GM18508 (cell line): ENCODE measurements around the gene SPATS2.

ENCODE experiments used
- ATAC-seq: cut with Tn5 transposase; IDR thresholded peaks from one replicate; pipeline ENCODE4 v1.9.1; 2021; ENCODE audit warnings: moderate number of reproducible peaks; ENCODE audit not compliant: insufficient read depth, unreplicated experiment

SPATS2 gene

DNA sequence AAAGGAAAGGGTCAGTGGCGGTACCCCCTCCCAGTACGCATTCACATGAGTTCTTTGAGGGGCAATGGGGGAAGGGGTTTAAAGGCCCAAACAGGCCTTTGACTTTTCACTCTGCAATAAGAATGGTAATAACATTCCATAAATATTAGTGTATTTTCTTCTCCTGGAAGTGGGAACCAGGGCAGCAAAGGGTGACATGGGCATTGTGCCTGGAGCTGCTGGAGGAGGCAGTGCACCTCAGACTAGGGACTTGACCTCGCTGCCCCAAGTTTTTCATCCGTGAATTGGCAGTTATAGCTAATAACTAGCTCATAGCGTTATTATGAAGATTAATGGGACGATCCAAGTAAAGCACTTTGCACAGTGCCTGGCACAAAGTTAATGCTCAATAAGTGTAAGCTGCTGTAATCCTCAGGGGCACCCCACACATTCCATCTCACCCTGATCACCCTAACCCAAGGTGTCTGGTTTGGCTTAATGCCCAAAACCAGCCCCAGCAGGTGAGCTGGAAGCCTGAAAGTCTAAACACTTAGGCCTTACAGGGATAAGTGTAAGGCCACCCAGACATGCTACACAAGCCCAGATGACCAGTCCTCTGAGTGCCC is 168.8 kb downstream of the SPATS2 start:
- no peak for ATAC-seq

- no peak for ATAC-seq
Measured at GRCh38 chr12:49536526-49537071, 169.3 kb downstream of the SPATS2 start.

DNA sequence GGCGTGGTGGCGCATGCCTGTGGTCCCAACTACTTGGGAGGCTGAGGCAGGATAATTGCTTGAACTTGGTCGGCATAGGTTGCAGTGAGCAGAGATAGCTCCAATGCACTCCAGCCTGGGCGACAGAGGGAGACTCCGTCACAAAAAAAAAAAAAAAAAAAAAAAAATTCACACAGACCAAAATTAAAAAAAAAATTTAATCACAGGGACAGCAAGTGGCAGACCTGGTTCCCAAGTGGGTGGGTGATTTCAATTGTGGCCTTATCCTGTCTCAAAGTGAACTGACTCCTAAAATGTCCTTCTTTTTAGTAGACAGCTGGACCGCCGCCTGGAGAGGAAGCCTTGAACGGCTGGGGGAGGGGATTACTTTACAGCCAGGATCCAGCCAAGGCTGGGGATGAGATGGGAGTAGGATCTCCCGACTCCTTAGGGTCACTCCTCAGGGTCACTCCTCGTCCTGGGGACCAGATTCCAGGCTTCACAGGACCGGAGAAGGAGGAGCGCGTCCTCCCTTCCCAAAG is 170.0 kb downstream of the SPATS2 start:
- ATAC-seq = no peak

- no peak for ATAC-seq
Measured at GRCh38 chr12:49537752-49538509, 170.7 kb downstream of the SPATS2 start.

DNA sequence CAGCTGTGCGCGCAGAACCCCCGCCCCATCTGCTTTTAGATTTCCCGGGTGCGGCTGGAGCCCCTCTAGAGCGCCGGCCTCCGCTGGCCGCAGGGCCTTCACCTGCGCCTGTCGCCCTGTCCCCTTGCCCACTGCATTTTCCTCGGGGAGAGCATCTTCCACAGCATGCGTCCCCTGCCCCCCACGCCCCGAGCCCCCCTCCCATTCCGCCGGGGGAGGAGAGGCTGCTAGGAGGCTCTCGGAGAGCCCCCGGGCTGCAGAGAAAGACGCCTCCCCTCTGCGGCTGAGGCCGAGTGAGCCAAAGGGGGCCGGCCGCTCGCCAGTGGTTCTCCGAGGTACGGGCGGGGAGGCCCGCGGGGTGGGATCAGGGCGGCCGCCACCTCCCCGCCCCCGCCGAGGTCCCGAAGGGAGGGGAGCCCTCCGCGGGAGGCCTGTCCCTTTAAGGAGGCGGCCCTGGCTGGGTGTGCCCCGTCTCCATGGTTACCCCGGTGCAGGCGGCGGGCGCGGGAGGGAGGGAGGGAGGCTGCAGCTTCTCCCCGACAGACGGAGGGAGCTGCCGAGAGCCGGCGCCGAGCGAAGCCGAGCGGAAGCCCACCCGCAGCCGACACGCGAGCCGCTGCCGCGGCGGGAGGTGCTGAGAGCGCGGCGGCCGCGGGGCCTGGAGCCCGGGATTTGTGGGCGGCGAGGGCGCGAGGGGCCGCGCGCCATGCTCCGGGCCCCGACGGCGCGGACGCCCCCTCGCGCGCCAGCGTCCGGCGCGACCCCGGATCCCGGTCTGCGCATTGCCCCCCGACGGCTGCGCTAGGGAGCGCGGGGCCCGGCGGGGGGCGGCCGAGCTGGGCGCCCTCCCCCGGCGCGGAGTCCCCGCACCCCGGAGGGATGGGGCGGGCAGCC is 171.5 kb downstream of the SPATS2 start, which contains the start of gene KCNH3:
TSS of gene KCNH3 (plus strand) at position 521 of the 894 bp plus-strand sequence. CDS start 387 bp downstream, outside the sequence.
- ATAC-seq = no peak

DNA sequence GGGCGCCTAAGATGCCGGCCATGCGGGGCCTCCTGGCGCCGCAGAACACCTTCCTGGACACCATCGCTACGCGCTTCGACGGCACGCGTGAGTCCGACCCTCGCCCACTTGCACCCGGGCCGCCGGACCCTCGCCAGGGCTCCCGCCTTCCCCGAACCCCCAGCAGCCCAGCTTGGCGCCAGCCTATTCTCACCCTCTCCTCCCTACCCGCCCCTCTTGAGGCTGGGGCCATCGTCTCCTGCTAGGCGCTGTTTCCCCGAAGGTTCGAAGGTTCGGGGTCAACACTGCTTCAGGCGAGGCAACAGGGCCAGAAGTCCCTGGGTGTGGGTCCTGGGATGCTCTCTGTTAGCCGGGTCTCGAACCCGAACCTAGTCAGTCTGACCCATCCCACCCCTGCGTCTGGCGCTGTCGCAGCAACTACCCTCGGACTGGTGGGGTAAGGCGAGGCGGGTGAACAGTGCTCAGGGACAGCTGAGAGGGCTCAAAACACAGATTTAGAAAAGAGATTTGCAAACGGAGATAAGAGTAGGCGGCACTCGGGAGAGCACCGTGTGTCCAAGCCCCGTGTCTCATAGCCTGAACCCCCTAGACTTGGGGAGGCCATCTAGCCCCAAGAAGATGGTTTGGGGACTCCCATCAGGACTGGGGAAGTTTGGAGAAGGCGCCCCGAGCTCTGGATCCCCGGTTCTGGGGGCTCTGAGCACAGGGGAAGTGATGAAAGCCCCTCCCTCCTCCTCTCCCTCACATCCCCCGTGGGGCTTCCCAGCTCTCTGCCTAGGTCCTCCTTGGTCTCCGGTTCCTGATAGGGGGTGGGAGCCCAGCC is 172.4 kb downstream of the SPATS2 start:
- ATAC-seq = no peak

GRCh38 chr12:49540229-49541139 is 173.2 kb downstream of the SPATS2 start:
- no peak for ATAC-seq

DNA sequence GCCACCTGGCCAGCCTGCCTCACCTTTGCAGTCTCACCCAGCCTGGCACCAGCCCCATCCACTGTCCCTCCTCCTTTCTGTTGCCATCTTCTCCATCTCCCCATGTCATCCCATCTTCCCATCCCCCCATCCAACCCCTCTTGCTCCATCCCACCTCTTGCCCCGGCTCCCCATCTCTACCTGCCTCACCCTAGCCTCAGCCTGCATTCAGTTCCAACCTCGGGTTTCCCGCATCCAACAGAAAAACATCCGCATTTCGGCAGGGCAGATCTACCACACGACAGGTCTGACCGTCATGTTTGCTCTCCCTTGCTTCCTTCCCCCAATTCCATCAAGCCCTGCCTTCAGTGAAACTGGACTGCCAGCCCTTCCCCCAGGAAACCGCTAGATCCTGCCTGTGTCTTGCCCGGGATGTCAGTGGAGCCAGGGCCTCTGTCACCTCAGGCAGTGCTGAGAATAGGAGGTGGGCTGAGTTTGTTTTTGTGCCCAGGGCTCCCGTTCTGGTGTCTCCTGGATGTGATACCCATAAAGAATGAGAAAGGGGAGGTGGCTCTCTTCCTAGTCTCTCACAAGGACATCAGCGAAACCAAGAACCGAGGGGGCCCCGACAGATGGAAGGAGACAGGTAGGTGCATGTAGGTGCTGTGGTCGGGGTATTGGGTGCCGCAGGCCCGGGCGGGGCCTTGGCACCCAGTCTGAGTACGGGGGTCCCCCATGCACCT is 174.0 kb downstream of the SPATS2 start:
- ATAC-seq = no peak

- ATAC-seq = no peak
Measured at GRCh38 chr12:49541911-49542505, 174.7 kb downstream of the SPATS2 start.

DNA sequence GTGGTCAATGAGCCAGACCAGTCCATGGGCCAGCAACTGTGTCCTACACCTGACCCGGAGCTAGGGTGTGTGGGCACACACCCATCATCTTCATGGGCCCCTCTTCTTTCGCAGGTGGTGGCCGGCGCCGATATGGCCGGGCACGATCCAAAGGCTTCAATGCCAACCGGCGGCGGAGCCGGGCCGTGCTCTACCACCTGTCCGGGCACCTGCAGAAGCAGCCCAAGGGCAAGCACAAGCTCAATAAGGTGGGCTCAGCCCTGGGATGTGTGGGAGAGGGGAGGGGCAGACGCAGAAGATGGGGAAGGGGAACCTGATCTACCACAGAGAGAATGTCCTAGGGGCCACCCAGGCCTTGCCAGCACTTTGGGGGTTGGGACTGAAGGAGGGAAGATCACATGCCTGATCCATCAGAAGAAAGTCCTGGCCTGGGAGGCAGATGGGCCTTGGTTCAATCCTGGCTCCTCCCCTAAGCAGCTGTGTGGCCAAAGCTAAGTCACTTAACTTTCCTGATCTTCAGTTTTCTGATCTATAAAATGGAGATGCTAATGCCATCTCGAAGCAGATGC is 175.4 kb downstream of the SPATS2 start:
- no peak for ATAC-seq

DNA sequence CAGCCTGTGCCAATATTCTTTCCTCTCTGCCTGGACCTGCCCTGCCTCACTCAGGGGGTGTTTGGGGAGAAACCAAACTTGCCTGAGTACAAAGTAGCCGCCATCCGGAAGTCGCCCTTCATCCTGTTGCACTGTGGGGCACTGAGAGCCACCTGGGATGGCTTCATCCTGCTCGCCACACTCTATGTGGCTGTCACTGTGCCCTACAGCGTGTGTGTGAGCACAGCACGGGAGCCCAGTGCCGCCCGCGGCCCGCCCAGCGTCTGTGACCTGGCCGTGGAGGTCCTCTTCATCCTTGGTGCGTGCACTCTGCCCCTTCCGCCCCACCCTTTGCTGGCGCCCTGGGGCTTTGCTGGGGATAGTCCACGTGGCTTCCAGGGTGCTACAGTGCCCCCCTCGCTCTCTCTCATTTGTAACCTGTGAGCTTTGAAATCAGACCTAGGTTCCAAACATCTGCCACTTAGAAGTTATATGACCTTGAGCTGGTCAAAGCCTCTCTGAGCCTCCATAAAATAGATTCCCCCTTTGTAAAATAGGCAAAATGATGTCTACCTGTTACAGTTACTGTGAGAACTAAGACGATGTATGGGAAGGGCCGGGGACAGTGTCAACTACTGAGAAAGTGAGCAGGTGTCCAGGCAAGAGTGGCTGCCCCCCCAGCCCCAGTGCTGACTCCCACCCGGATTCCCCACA is 176.1 kb downstream of the SPATS2 start:
- ATAC-seq = no peak

DNA sequence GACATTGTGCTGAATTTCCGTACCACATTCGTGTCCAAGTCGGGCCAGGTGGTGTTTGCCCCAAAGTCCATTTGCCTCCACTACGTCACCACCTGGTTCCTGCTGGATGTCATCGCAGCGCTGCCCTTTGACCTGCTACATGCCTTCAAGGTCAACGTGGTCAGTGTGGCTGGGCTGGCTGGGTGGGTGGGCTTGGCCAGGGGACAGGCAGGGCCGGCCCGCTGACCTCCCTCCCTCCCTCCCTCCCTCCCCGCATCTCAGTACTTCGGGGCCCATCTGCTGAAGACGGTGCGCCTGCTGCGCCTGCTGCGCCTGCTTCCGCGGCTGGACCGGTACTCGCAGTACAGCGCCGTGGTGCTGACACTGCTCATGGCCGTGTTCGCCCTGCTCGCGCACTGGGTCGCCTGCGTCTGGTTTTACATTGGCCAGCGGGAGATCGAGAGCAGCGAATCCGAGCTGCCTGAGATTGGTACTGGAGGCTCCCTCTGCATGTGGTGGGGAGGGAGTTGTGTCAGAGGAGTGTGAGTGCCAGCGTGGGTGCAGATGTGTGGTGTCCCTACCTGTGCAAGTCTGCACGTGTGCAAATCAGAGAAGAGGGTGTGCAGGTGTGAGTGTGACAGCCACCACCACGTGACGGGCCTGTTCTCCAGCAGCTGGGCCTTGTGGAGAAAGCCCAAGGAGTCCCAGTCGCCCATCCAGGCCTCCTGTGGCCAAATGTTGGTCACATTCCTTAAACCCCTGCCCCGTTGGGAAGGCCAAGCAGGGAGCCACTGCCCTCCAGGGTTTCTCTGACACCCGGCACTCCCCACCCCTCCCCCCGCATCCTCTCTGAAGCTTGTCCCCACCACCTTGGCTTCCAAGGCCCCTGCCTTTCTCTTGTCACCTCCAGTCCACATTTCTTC is 176.9 kb downstream of the SPATS2 start:
- no peak for ATAC-seq

DNA sequence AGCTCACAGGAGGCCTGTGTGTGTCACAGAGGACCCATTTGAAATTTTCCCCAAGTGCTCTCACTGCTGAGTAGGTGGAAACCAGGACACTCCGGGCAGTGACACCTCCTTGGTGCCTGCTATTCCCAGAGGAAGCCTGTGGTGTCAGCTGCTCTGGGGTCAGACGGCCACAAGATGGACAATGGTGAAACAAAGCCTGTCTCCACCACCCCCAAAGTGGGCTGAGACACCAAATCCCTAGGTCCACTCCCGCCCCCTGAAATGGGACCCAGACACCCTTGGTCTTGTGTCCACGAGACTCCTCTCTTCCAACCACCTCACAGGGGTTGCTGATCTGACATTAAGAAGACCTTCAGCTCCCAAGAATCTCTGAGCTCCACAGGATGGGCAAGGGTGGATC is 178.6 kb downstream of the SPATS2 start:
- ATAC-seq = no peak

DNA sequence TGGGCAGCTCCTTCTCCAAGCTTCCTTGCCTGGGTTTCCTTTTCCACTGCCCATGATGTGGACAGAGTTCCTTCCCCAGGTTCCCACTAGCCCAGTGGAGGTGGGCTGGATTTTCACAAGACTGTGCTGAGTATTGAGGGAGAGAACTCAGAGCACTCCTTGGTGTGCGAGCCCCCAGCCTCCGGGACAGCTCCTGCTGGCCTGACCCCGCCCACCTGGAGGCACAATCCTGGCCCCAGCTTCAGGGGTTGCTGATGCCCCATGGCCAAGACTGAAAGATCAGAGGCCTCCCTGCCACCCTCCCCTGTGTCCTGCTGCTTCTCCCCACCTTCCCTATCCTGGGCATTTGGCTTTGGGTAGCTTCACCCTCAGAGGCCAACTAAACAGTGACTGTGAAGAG is 179.2 kb downstream of the SPATS2 start:
- no peak for ATAC-seq

GRCh38 chr12:49547090-49547690 is 179.9 kb downstream of the SPATS2 start:
- no peak for ATAC-seq
